ENCODE results near the gene SYNC.

- TF ChIP-seq CTCF (IDR thresholded peaks at IDR 0.05; ENCODE audit: poor library complexity), result no peak
- no peak for TF ChIP-seq EZH2 (IDR thresholded peaks at IDR 0.05; ENCODE audit: borderline replicate concordance)
Observed at GRCh38 chr1:32717503-32717902, 14.9 kb upstream of the SYNC start.
